Neural crest cell (in vitro differentiated cells): ENCODE measurements around the gene KLF4. TPM values are rescaled to one million over a fixed set of nuclear protein-coding genes. Genes with fewer than 3 reads are reported as not detected.
A peak's percentile ranks its signal among the peaks of the same experiment; 100 is the strongest.
"Not testable (repeated sequence)": the region's sequence is repeated elsewhere in the genome, so short reads cannot be mapped to it uniquely, and the experiment has no call there.

ENCODE experiments used
- DNase-seq: peaks from one replicate; pipeline ENCODE4 v3.0.0; 2021; ENCODE audit warnings: low read depth, mixed read lengths, low spot score
- H3K27ac Mint-ChIP-seq: one replicate; pipeline ENCODE4 v1.8.0; 2021; ENCODE audit warnings: mild to moderate bottlenecking, mixed read lengths; ENCODE audit not compliant: unreplicated experiment
- H3K27me3 Mint-ChIP-seq: 2 replicates; pipeline ENCODE4 v1.8.0; 2021; ENCODE audit warnings: low read depth, mild to moderate bottlenecking, mixed read lengths
- H3K36me3 Mint-ChIP-seq: 2 replicates; pipeline ENCODE4 v1.8.0; 2021; ENCODE audit warnings: low read depth, mild to moderate bottlenecking, mixed read lengths
- H3K4me1 Mint-ChIP-seq: 2 replicates; pipeline ENCODE4 v1.8.0; 2021; ENCODE audit warnings: mixed read lengths
- H3K4me3 Mint-ChIP-seq: one replicate; pipeline ENCODE4 v1.8.0; 2021; ENCODE audit warnings: mild to moderate bottlenecking, mixed read lengths
- H3K9me3 Mint-ChIP-seq: 2 replicates; pipeline ENCODE4 v1.8.0; 2021; ENCODE audit warnings: mixed read lengths
- total RNA-seq: library from RNA; stranded (reverse); gene quantifications from 2 replicates; pipeline ENCODE4 v1.2.1, GENCODE V29; 2021
- TF ChIP-seq, protein P1 (sequence below): fragments of 200-600 bp; sonication (generic); conservative IDR thresholded peaks from 2 replicates; pipeline ENCODE4 v1.5.0; 2021; ENCODE audit warnings: antibody characterized with exemption, mild to moderate bottlenecking

KLF4 gene
- total RNA-seq, 1 donor from 2014 or later = not detected

DNA sequence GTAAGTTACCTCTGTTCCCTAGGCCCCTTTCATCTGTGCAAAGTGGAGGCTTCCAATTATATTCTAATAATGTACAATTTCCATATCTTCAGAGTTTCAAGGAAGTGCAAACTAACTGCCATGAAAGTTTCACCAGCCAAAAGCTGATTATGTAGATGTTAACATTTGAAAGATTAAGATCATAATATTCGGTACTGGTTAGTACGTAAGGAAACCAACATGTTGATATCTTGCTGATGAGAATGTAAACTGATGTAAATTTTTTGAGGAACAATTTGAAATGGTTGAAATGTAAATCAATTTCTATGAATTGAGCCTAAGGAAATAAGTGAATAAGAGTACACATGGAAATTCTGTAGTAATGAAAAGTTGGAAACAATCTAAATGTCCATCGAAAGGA is 12.9 kb upstream of the KLF4 start:
- DNase-seq = no peak
- H3K27ac Mint-ChIP-seq = no peak overlapping the region
- H3K9me3 Mint-ChIP-seq = no peaks in the 10 kb centered on the region
- no peaks in the 10 kb centered on the region for H3K36me3 Mint-ChIP-seq
- no peaks in the 10 kb centered on the region for H3K27me3 Mint-ChIP-seq
- peaks cover 3% of the 10 kb centered on the region for H3K4me1 Mint-ChIP-seq
- TF ChIP-seq, protein P1, sequence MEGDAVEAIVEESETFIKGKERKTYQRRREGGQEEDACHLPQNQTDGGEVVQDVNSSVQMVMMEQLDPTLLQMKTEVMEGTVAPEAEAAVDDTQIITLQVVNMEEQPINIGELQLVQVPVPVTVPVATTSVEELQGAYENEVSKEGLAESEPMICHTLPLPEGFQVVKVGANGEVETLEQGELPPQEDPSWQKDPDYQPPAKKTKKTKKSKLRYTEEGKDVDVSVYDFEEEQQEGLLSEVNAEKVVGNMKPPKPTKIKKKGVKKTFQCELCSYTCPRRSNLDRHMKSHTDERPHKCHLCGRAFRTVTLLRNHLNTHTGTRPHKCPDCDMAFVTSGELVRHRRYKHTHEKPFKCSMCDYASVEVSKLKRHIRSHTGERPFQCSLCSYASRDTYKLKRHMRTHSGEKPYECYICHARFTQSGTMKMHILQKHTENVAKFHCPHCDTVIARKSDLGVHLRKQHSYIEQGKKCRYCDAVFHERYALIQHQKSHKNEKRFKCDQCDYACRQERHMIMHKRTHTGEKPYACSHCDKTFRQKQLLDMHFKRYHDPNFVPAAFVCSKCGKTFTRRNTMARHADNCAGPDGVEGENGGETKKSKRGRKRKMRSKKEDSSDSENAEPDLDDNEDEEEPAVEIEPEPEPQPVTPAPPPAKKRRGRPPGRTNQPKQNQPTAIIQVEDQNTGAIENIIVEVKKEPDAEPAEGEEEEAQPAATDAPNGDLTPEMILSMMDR = no peak
- H3K4me3 Mint-ChIP-seq = no peak overlapping the region

DNA sequence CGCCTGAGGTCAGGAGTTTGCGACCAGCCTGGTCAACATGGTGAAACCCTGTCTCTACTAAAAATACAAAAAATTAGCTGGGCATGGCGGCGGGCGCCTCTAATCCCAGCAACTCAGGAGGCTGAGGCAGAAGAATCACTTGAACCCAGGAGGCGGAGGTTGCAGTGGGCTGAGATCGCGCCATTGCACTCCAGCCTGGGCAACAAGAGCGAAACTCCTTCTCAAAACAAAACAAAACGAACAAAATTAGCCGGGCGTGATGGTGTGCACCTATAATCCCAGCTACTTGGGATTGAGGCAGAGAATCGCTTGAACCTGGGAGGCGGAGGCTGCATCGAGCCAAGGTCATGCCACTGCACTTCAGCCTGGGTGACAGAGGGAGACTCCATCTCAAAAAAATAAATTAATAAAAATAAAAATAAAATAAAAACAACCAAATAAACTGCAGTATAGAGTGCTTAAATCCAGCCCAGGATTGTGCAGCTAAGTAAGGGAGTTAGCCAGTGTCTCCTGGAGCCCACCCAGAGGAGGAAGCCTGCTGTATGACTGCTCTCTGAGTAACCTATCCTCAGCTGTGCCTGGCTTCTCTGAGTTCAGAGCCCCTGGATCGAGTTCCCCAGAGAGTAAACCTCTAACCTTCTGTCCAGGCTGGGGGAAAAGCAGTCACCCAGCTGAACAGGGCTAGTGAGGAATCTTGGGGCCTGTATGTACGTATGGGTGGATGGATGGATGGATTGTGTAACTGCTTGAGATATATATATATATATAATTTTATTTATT is 11.0 kb upstream of the KLF4 start:
- not testable (repeated sequence) for H3K9me3 Mint-ChIP-seq, H3K4me1 Mint-ChIP-seq, H3K27ac Mint-ChIP-seq, H3K36me3 Mint-ChIP-seq, H3K27me3 Mint-ChIP-seq, DNase-seq, H3K4me3 Mint-ChIP-seq

DNA sequence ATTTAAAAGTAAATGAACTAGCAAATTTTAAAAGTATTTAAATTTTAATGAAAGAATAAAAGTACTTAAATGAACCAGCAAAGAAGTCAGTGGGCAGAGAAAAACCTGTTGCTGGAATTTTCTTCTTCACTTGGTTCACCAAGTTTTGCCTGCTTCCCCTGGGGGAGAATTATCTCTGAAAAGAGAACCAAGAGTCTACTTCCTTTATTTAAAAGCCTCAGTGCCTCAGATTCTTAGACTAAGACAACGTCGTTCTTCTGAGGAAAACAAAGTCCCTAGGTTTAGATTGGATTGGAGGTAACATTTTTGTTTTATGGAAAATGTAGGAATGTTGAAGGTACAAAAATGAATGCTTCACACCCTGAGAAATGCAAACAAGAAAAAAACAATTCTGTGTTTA is 7.4 kb upstream of the KLF4 start:
- H3K4me3 Mint-ChIP-seq = no peak overlapping the region
- peaks cover 39% of the 10 kb centered on the region for H3K27me3 Mint-ChIP-seq

DNA sequence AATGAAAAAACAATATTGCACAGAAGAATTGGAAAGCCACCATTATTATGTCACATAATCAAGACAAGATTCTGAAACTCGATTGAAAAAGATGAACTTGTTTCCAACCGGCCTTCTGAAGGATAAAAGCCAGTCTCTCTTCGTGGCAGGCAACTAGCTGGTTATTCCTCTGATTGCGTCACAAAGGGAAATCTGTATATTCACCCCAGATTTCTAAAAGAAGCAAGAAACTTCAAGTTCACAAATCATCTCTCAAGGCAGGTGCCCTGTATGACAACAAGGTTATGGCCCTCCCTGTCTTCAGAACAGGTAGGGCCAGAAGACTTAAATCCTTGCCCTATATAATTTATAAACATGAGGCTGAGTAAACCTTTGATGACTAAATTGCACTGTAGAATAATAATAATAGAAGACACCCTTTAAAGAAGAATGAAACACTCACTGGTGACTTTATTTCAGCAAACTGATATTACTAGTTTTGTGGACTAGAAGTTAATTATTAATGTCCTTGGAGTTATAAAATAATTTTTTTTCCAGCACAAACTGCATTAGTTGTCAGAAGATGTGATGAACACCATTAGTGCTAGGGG is 2.9 kb upstream of the KLF4 start:
- Mint-ChIP-seq H3K4me1 (peaks cover 29% of the 10 kb centered on the region), H3K9me3 (no peaks in the 10 kb centered on the region), H3K4me3 (peak overlapping the region; percentile 89), H3K27me3 (peaks cover 80% of the 10 kb centered on the region), H3K36me3 (no peaks in the 10 kb centered on the region), H3K27ac (no peak overlapping the region)
- DNase-seq = no peak
- TF ChIP-seq, protein P1 = no peak

More for the DNA sequence above, 7.4 kb upstream of the KLF4 start:
- no peak overlapping the region for H3K27ac Mint-ChIP-seq
- H3K9me3 Mint-ChIP-seq = no peaks in the 10 kb centered on the region
- no peaks in the 10 kb centered on the region for H3K36me3 Mint-ChIP-seq
- DNase-seq = no peak
- TF ChIP-seq, protein P1 = no peak
- peaks cover 5% of the 10 kb centered on the region for H3K4me1 Mint-ChIP-seq

DNA sequence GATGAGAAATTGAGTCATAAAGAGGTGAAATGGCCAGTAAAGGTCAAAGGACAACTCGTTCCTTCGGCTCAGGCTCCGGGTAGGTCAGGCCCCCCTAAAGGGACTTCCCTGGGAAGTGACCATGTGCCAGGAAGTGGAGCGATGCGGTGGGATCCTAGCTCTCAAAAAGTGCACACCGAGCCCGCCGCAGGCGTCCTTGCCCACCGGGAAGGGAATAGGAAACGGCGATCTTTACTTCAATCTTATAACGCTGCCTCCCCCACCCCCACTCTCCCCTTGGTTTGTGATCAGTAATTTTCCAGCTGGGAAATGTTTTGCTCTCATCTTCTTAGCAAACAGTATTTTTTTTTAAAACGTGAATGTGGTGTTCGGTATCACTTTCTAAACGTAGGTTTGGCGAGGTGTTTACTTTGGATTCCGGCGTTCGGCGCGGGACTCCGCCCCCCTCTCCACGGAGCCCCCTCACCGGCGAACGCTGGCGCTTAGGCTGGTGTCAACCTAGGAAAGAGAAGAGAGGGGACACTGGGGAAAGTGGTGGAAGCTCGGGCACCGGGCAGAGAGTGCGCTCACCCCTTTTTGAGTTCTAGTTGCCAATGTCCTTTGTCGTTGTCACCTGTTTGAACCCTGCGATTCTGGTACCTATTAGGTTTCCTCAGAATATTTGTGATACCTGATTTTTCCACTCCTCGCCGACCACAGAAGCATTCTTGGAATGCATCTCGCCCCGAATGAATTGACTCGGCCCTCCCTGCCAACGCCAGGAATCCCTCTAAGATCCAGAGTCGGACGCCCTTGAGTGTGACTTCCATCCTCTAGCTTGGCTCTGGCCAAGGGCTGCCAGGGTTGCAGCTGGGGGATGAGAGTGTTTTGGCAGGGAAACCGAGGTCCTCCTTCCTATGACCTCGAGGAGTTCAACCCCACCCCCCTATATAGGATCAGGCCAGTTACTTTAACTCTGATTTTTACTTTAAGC is 1.8 kb upstream of the KLF4 start:
- no peak for DNase-seq
- peaks cover 29% of the 10 kb centered on the region for H3K4me1 Mint-ChIP-seq
- TF ChIP-seq, protein P1 = no peak
- H3K27me3 Mint-ChIP-seq = peaks cover 91% of the 10 kb centered on the region
- H3K36me3 Mint-ChIP-seq = no peaks in the 10 kb centered on the region
- no peaks in the 10 kb centered on the region for H3K9me3 Mint-ChIP-seq
- H3K4me3 Mint-ChIP-seq = peak overlapping the region; percentile 89
- no peak overlapping the region for H3K27ac Mint-ChIP-seq

DNA sequence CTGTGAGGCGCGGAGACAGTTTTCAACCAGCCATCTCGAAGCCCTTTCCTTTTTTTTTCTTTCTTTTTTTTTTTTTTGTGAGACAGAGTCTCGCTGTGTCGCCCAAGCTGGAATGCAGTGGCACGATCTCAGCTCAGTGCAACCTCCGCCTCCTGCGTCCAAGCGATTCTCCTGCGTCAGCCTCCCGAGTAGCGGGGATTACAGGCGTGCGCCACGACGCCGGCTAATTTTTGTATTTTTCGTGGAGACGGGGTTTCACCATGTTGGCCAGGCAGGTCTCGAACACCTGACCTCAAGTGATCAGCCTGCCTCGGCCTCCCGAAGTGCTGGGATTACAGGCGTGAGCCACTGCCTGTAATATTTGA is 1.0 kb upstream of the KLF4 start:
- Mint-ChIP-seq H3K4me1 (peaks cover 28% of the 10 kb centered on the region), H3K4me3 (peak overlapping the region; percentile 89), H3K27me3 (peaks cover 95% of the 10 kb centered on the region)
- DNase-seq, H3K27ac Mint-ChIP-seq, H3K9me3 Mint-ChIP-seq, H3K36me3 Mint-ChIP-seq: not testable (repeated sequence)
